ENCODE data around the gene STK4.

STK4 gene

GRCh38 chr20:44930517-44931168 is 35.7 kb upstream of the STK4 start:
- no peaks in the 10 kb centered on the region for H3K9me3 ChIP-seq (replicated peaks in 1 of 2; ENCODE audit: control insufficient read depth in 2 of 2, insufficient read depth in 1 of 2, low read depth in 1 of 2, low read length in 2 of 2)
- H3K14ac ChIP-seq (ENCODE audit: low read length): no peak overlapping the region
- H3K4me2 ChIP-seq (ENCODE audit: insufficient read depth, low read length, poor library complexity, severe bottlenecking): no peak overlapping the region
- no peak overlapping the region for H2BK5ac ChIP-seq (ENCODE audit: low read length)
- no peak overlapping the region for H3K4me3 ChIP-seq (ENCODE audit: low read length in 2 of 2)
- no CpG with 5 or more reads among the region's 18 CpGs for WGBS, 2 donors (ENCODE audit: extremely low coverage in 2 of 2, insufficient read length in 2 of 2, insufficient replicate concordance in 1 of 2)
- no peak overlapping the region for H2AFZ ChIP-seq (ENCODE audit: low read length)
- H2AK5ac ChIP-seq (ENCODE audit: low read depth, low read length): no peak overlapping the region
- no peak overlapping the region for H3K4ac ChIP-seq (ENCODE audit: low read length)
- no peaks in the 10 kb centered on the region for H3K27me3 ChIP-seq (ENCODE audit: control insufficient read depth in 3 of 3, insufficient read depth in 3 of 3, low read depth in 1 of 3, low read length in 3 of 3)
- H4K8ac ChIP-seq (ENCODE audit: low read depth, low read length): no peak overlapping the region
- H3K23ac ChIP-seq (ENCODE audit: low read depth, low read length, poor library complexity): no peak overlapping the region
- no peak overlapping the region for H3K27ac ChIP-seq (replicated peaks; ENCODE audit: low read length)
- H2BK12ac ChIP-seq (ENCODE audit: low read length): no peak overlapping the region
- no peak overlapping the region for H2BK15ac ChIP-seq (ENCODE audit: low read length)
- no peak overlapping the region for H3K9ac ChIP-seq (ENCODE audit: low read depth, low read length, poor library complexity)
- no peak overlapping the region for H3K18ac ChIP-seq (ENCODE audit: low read length)
- H2BK120ac ChIP-seq (ENCODE audit: low read depth, low read length): no peak overlapping the region
- DNase-seq (ENCODE audit: low spot score): no peak
- H3K36me3 ChIP-seq (replicated peaks in 1 of 2; ENCODE audit: control insufficient read depth in 2 of 2, insufficient read depth in 2 of 2, low read length in 2 of 2): peaks cover 12 to 28% of the 10 kb centered on the region in 2 donors
- H4K91ac ChIP-seq (ENCODE audit: low read depth, low read length, poor library complexity): no peak overlapping the region
- H3K4me1 ChIP-seq (ENCODE audit: control insufficient read depth in 2 of 2, insufficient read depth in 1 of 2, low read depth in 1 of 2, low read length in 2 of 2): no peaks in the 10 kb centered on the region
- H3K79me1 ChIP-seq (ENCODE audit: low read depth, low read length): no peaks in the 10 kb centered on the region

- Histone ChIP-seq H3K18ac (ENCODE audit: low read length) (no peak overlapping the region), H3K4me2 (ENCODE audit: insufficient read depth, low read length, poor library complexity, severe bottlenecking) (no peak overlapping the region), H3K4me3 (ENCODE audit: low read length in 2 of 2) (no peak overlapping the region), H3K4me1 (ENCODE audit: control insufficient read depth in 2 of 2, insufficient read depth in 1 of 2, low read depth in 1 of 2, low read length in 2 of 2) (no peaks in the 10 kb centered on the region), H3K79me1 (ENCODE audit: low read depth, low read length) (no peaks in the 10 kb centered on the region), H2BK12ac (ENCODE audit: low read length) (no peak overlapping the region), H3K27me3 (ENCODE audit: control insufficient read depth in 3 of 3, insufficient read depth in 3 of 3, low read depth in 1 of 3, low read length in 3 of 3) (no peaks in the 10 kb centered on the region), H2BK5ac (ENCODE audit: low read length) (no peak overlapping the region), H4K91ac (ENCODE audit: low read depth, low read length, poor library complexity) (no peak overlapping the region), H2AFZ (ENCODE audit: low read length) (no peak overlapping the region), H3K27ac (replicated peaks; ENCODE audit: low read length) (no peak overlapping the region), H2AK5ac (ENCODE audit: low read depth, low read length) (no peak overlapping the region), H3K36me3 (replicated peaks in 1 of 2; ENCODE audit: control insufficient read depth in 2 of 2, insufficient read depth in 2 of 2, low read length in 2 of 2) (peaks cover 19 to 32% of the 10 kb centered on the region in 2 donors), H3K4ac (ENCODE audit: low read length) (no peak overlapping the region), H3K9me3 (replicated peaks in 1 of 2; ENCODE audit: control insufficient read depth in 2 of 2, insufficient read depth in 1 of 2, low read depth in 1 of 2, low read length in 2 of 2) (no peaks in the 10 kb centered on the region), H2BK15ac (ENCODE audit: low read length) (no peak overlapping the region), H2BK120ac (ENCODE audit: low read depth, low read length) (no peak overlapping the region), H3K9ac (ENCODE audit: low read depth, low read length, poor library complexity) (no peak overlapping the region), H3K14ac (ENCODE audit: low read length) (no peak overlapping the region), H4K8ac (ENCODE audit: low read depth, low read length) (no peak overlapping the region), H3K23ac (ENCODE audit: low read depth, low read length, poor library complexity) (no peak overlapping the region)
- no CpG with 5 or more reads among the region's 3 CpGs for WGBS, 2 donors (ENCODE audit: extremely low coverage in 2 of 2, insufficient read length in 2 of 2, insufficient replicate concordance in 1 of 2)
- DNase-seq (ENCODE audit: low spot score): no peak
Observed at GRCh38 chr20:44931911-44932310, 34.4 kb upstream of the STK4 start.

GRCh38 chr20:44932916-44933315 is 33.4 kb upstream of the STK4 start:
- Histone ChIP-seq H3K36me3 (replicated peaks in 1 of 2; ENCODE audit: control insufficient read depth in 2 of 2, insufficient read depth in 2 of 2, low read length in 2 of 2) (peaks cover 23 to 38% of the 10 kb centered on the region in 2 donors), H2BK5ac (ENCODE audit: low read length) (no peak overlapping the region), H4K91ac (ENCODE audit: low read depth, low read length, poor library complexity) (no peak overlapping the region), H3K4me3 (ENCODE audit: low read length in 2 of 2) (peak overlapping the region in 1 of 2 donors; percentile 26), H3K4ac (ENCODE audit: low read length) (no peak overlapping the region), H3K9ac (ENCODE audit: low read depth, low read length, poor library complexity) (peak overlapping the region; percentile 27), H3K18ac (ENCODE audit: low read length) (no peak overlapping the region), H2AFZ (ENCODE audit: low read length) (no peak overlapping the region), H2BK120ac (ENCODE audit: low read depth, low read length) (no peak overlapping the region), H4K8ac (ENCODE audit: low read depth, low read length) (no peak overlapping the region), H3K9me3 (replicated peaks in 1 of 2; ENCODE audit: control insufficient read depth in 2 of 2, insufficient read depth in 1 of 2, low read depth in 1 of 2, low read length in 2 of 2) (no peaks in the 10 kb centered on the region), H2AK5ac (ENCODE audit: low read depth, low read length) (no peak overlapping the region), H3K27me3 (ENCODE audit: control insufficient read depth in 3 of 3, insufficient read depth in 3 of 3, low read depth in 1 of 3, low read length in 3 of 3) (no peaks in the 10 kb centered on the region), H3K4me1 (ENCODE audit: control insufficient read depth in 2 of 2, insufficient read depth in 1 of 2, low read depth in 1 of 2, low read length in 2 of 2) (no peaks in the 10 kb centered on the region), H3K27ac (replicated peaks; ENCODE audit: low read length) (no peak overlapping the region), H2BK12ac (ENCODE audit: low read length) (no peak overlapping the region), H3K4me2 (ENCODE audit: insufficient read depth, low read length, poor library complexity, severe bottlenecking) (no peak overlapping the region), H2BK15ac (ENCODE audit: low read length) (no peak overlapping the region), H3K23ac (ENCODE audit: low read depth, low read length, poor library complexity) (no peak overlapping the region), H3K79me1 (ENCODE audit: low read depth, low read length) (no peaks in the 10 kb centered on the region), H3K14ac (ENCODE audit: low read length) (peak overlapping the region; percentile 17)
- WGBS, 2 donors (ENCODE audit: extremely low coverage in 2 of 2, insufficient read length in 2 of 2, insufficient replicate concordance in 1 of 2): no CpG with 5 or more reads among the region's 8 CpGs
- DNase-seq (ENCODE audit: low spot score): no peak

- Histone ChIP-seq H2BK15ac (ENCODE audit: low read length) (no peak overlapping the region), H3K4me1 (ENCODE audit: control insufficient read depth in 2 of 2, insufficient read depth in 1 of 2, low read depth in 1 of 2, low read length in 2 of 2) (no peaks in the 10 kb centered on the region), H4K91ac (ENCODE audit: low read depth, low read length, poor library complexity) (no peak overlapping the region), H3K23ac (ENCODE audit: low read depth, low read length, poor library complexity) (no peak overlapping the region), H3K79me1 (ENCODE audit: low read depth, low read length) (no peaks in the 10 kb centered on the region), H3K27me3 (ENCODE audit: control insufficient read depth in 3 of 3, insufficient read depth in 3 of 3, low read depth in 1 of 3, low read length in 3 of 3) (no peaks in the 10 kb centered on the region), H3K36me3 (replicated peaks in 1 of 2; ENCODE audit: control insufficient read depth in 2 of 2, insufficient read depth in 2 of 2, low read length in 2 of 2) (peaks cover 42 to 44% of the 10 kb centered on the region in 2 donors), H2AFZ (ENCODE audit: low read length) (no peak overlapping the region), H2BK120ac (ENCODE audit: low read depth, low read length) (no peak overlapping the region), H3K4me3 (ENCODE audit: low read length in 2 of 2) (no peak overlapping the region), H3K9ac (ENCODE audit: low read depth, low read length, poor library complexity) (peak overlapping the region; percentile 33), H3K4me2 (ENCODE audit: insufficient read depth, low read length, poor library complexity, severe bottlenecking) (no peak overlapping the region), H2BK12ac (ENCODE audit: low read length) (no peak overlapping the region), H2AK5ac (ENCODE audit: low read depth, low read length) (no peak overlapping the region), H3K4ac (ENCODE audit: low read length) (no peak overlapping the region), H3K14ac (ENCODE audit: low read length) (no peak overlapping the region), H3K9me3 (replicated peaks in 1 of 2; ENCODE audit: control insufficient read depth in 2 of 2, insufficient read depth in 1 of 2, low read depth in 1 of 2, low read length in 2 of 2) (no peaks in the 10 kb centered on the region), H3K27ac (replicated peaks; ENCODE audit: low read length) (no peak overlapping the region), H4K8ac (ENCODE audit: low read depth, low read length) (no peak overlapping the region), H2BK5ac (ENCODE audit: low read length) (no peak overlapping the region), H3K18ac (ENCODE audit: low read length) (no peak overlapping the region)
- no peak for DNase-seq (ENCODE audit: low spot score)
- no CpG with 5 or more reads among the region's 10 CpGs for WGBS, 2 donors (ENCODE audit: extremely low coverage in 2 of 2, insufficient read length in 2 of 2, insufficient replicate concordance in 1 of 2)
Observed at GRCh38 chr20:44936510-44936909, 29.8 kb upstream of the STK4 start.

Measured in neuronal stem cell (in vitro differentiated cells).